Fibroblast of the conjunctiva (primary cell): Measurements from ENCODE around the gene ADGRB3.

Experiments
- DNase-seq: peaks from one replicate; pipeline ENCODE4 v3.0.0-alpha.2; 2010; ENCODE audit warnings: low read depth

ADGRB3 gene

GRCh38 chr6:69339163-69339550 lies 704.1 kb downstream of the ADGRB3 start:
- DNase-seq, result no peak

GRCh38 chr6:69340196-69340595 lies 705.1 kb downstream of the ADGRB3 start:
- DNase-seq, result no peak

GRCh38 chr6:69343851-69344250 lies 708.8 kb downstream of the ADGRB3 start:
- no peak for DNase-seq

- no peak for DNase-seq
Measured at GRCh38 chr6:69349771-69350170, 714.7 kb downstream of the ADGRB3 start.

- no peak for DNase-seq
Measured at GRCh38 chr6:69362209-69362608, 727.1 kb downstream of the ADGRB3 start.

GRCh38 chr6:69366831-69367230 lies 731.7 kb downstream of the ADGRB3 start:
- DNase-seq, result no peak

GRCh38 chr6:69368613-69369012 lies 733.5 kb downstream of the ADGRB3 start:
- no peak for DNase-seq

GRCh38 chr6:69370763-69371162 lies 735.7 kb downstream of the ADGRB3 start:
- DNase-seq, result no peak

GRCh38 chr6:69378326-69378725 lies 743.2 kb downstream of the ADGRB3 start:
- DNase-seq, result no peak

GRCh38 chr6:69379518-69379917 lies 744.4 kb downstream of the ADGRB3 start:
- DNase-seq, result no peak

- no peak for DNase-seq
Measured at GRCh38 chr6:69383627-69384026, 748.5 kb downstream of the ADGRB3 start.

- no peak for DNase-seq
Measured at GRCh38 chr6:69386426-69386825, 751.3 kb downstream of the ADGRB3 start.

- DNase-seq, result no peak
Measured at GRCh38 chr6:69390125-69390524, 755.0 kb downstream of the ADGRB3 start.

- DNase-seq, result no peak
Measured at GRCh38 chr6:69391106-69391505, 756.0 kb downstream of the ADGRB3 start.

GRCh38 chr6:69392745-69393144 lies 757.7 kb downstream of the ADGRB3 start:
- no peak for DNase-seq

GRCh38 chr6:69398311-69398710 lies 763.2 kb downstream of the ADGRB3 start:
- DNase-seq, result no peak

- no peak for DNase-seq
Measured at GRCh38 chr6:69398729-69399128, 763.6 kb downstream of the ADGRB3 start.

- no peak for DNase-seq
Measured at GRCh38 chr6:69408886-69409285, 773.8 kb downstream of the ADGRB3 start.

GRCh38 chr6:69416776-69417175 lies 781.7 kb downstream of the ADGRB3 start:
- no peak for DNase-seq

GRCh38 chr6:69421269-69421668 lies 786.2 kb downstream of the ADGRB3 start:
- DNase-seq, result no peak

GRCh38 chr6:69422020-69422419 lies 786.9 kb downstream of the ADGRB3 start:
- DNase-seq, result no peak

GRCh38 chr6:69422475-69422874 lies 787.4 kb downstream of the ADGRB3 start:
- no peak for DNase-seq

- DNase-seq, result no peak
Measured at GRCh38 chr6:69423785-69424184, 788.7 kb downstream of the ADGRB3 start.

- no peak for DNase-seq
Measured at GRCh38 chr6:69424581-69424980, 789.5 kb downstream of the ADGRB3 start.

GRCh38 chr6:69427882-69428281 lies 792.8 kb downstream of the ADGRB3 start:
- no peak for DNase-seq
